K562 (cell line): Measurements from ENCODE around the gene CRABP2. TPM values are rescaled to one million over a fixed set of nuclear protein-coding genes. Genes with fewer than 3 reads are reported as not detected.

Experiments
- ATAC-seq: fragments of 200-7000 bp; cut with Tn5 transposase; 3 replicates; pipeline ENCODE4 v1.9.1; 2020; ENCODE audit warnings: moderate library complexity
- BruUV-seq: library from RNA; stranded (reverse); fragments of 400-500 nt; replicated peaks from 2 replicates; lab custom pipeline; 2021; lab: Mats Ljungman, UMichigan
- CTCF ChIA-PET: fragments of 300-600 bp; formaldehyde crosslinking; extraction: SDS; loops from one replicate; lab custom pipeline; 2021; ENCODE audit warnings: low intra/inter-chr PET ratio; lab: Yijun Ruan, JAX
- POLR2A ChIA-PET: fragments of 300-600, 350-650 bp; sonication (Branson Sonifier 250); formaldehyde crosslinking; extraction: SDS; loops from one replicate; lab custom pipeline; 2021; ENCODE audit warnings: antibody characterized with exemption, inconsistent platforms; lab: Yijun Ruan, JAX
- DNase-seq, 4 experiments: peaks; one replicate each; pipeline versions ENCODE4 v3.0.0 to v3.0.0-alpha.2; 2011 to 2018; ENCODE audit warnings: low spot score in 3 of 4, mixed read lengths in 3 of 4; ENCODE audit errors: extremely low read depth in 1 of 4
- FAIRE-seq: peaks from 2 replicates; lab custom pipeline; 2011; peaks lifted over from hg19 to GRCh38; lab: Jason Lieb, UNC
- H2AFZ ChIP-seq: 2 replicates; pipeline ENCODE4 v1.6.0; 2011; ENCODE audit warnings: low read depth, low read length, control low read depth, inconsistent platforms
- H3K27ac ChIP-seq: fragments of 200-600 bp; 3 replicates; pipeline ENCODE4 v1.8.0; 2011; ENCODE audit warnings: low read depth, mild to moderate bottlenecking, control low read depth, inconsistent platforms, low read length, moderate library complexity, mixed read lengths; ENCODE audit errors: extremely low read depth
- H3K27me3 ChIP-seq, 2 experiments: fragments of 300-600 bp in 1 of 2; 2 replicates in 1 of 2; 3 replicates in 1 of 2; pipeline versions ENCODE4 v1.6.0 to v1.8.0; 2011; ENCODE audit warnings: inconsistent platforms in 2 of 2, low read length in 2 of 2, mild to moderate bottlenecking in 1 of 2, mixed read lengths in 1 of 2, moderate library complexity in 1 of 2; ENCODE audit not compliant: control insufficient read depth in 2 of 2, insufficient read depth in 2 of 2
- H3K36me3 ChIP-seq: fragments of 300-600 bp; 3 replicates; pipeline ENCODE4 v1.8.0; 2011; ENCODE audit warnings: mild to moderate bottlenecking, low read length, inconsistent platforms; ENCODE audit not compliant: control insufficient read depth, insufficient read depth
- H3K4me1 ChIP-seq, 2 experiments: fragments of 200-600 bp in 1 of 2; replicated peaks in 1 of 2; 2 replicates in 1 of 2; 3 replicates in 1 of 2; pipeline versions ENCODE4 v1.5.1 to v1.8.0; 2011; ENCODE audit warnings: inconsistent platforms in 2 of 2, low read length in 2 of 2, mild to moderate bottlenecking in 1 of 2, mixed read lengths in 1 of 2, moderate library complexity in 1 of 2; ENCODE audit not compliant: control insufficient read depth in 2 of 2, insufficient read depth in 2 of 2
- H3K4me2 ChIP-seq: 2 replicates; pipeline ENCODE4 v1.6.1; 2011; ENCODE audit warnings: low read length, control low read depth, inconsistent platforms, mixed read lengths; ENCODE audit not compliant: insufficient read depth
- H3K4me3 ChIP-seq: fragments of 200-600 bp; sonication (generic), shearing (Covaris generic); 2 replicates; pipeline ENCODE4 v1.5.1; 2016; ENCODE audit warnings: control low read depth, inconsistent platforms
- H3K79me2 ChIP-seq: fragments of 200-600 bp; 3 replicates; pipeline ENCODE4 v1.8.0; 2011; ENCODE audit warnings: low read length, inconsistent platforms; ENCODE audit not compliant: control insufficient read depth, insufficient read depth
- H3K9ac ChIP-seq, 2 experiments: 2 replicates each; pipeline versions ENCODE4 v1.6.0 to v1.6.1; 2011; ENCODE audit warnings: low read depth in 2 of 2, low read length in 2 of 2, control low read depth in 1 of 2, inconsistent platforms in 1 of 2, mild to moderate bottlenecking in 1 of 2, mixed read lengths in 1 of 2; ENCODE audit not compliant: insufficient read depth in 1 of 2
- H3K9me1 ChIP-seq: one replicate; pipeline ENCODE4 v1.6.0; 2011; ENCODE audit warnings: inconsistent platforms, mild to moderate bottlenecking, low read length, moderate library complexity; ENCODE audit not compliant: control insufficient read depth, insufficient read depth
- H3K9me3 ChIP-seq: replicated peaks from 2 replicates; pipeline ENCODE4 v1.5.1; 2011; ENCODE audit warnings: low read depth, low read length, inconsistent platforms; ENCODE audit not compliant: control insufficient read depth, insufficient read depth
- H4K20me1 ChIP-seq: replicated peaks from 2 replicates; pipeline ENCODE4 v1.6.1; 2011; ENCODE audit warnings: low read length, inconsistent platforms, mixed read lengths; ENCODE audit not compliant: control insufficient read depth, insufficient read depth
- CTBP1 ChIP-seq: fragments of 450-650 bp; IDR thresholded peaks from 2 replicates; pipeline ENCODE4 v1.6.1; 2016; ENCODE audit warnings: borderline replicate concordance
- TARDBP ChIP-seq: fragments of 450-650 bp; IDR thresholded peaks from 2 replicates; pipeline ENCODE4 v1.6.1; 2016
- ZFP36 ChIP-seq: fragments of 150-350 bp; IDR thresholded peaks from 2 replicates; pipeline ENCODE4 v1.6.1; 2018; ENCODE audit warnings: low read length, low read depth; ENCODE audit not compliant: partially characterized antibody
- ZNF263 ChIP-seq: sonication (generic); formaldehyde crosslinking; IDR thresholded peaks from 2 replicates; pipeline ENCODE4 v1.8.0; 2022; ENCODE audit warnings: mild to moderate bottlenecking, missing genetic modification reagents, borderline replicate concordance
- WGBS: fragments of 100-300 bp; shearing (Covaris generic); methylation state at CpG from one replicate; pipeline ENCODE4 v1.1.6; 2016; ENCODE audit warnings: low coverage, mixed read lengths; ENCODE audit not compliant: insufficient coverage; ENCODE audit errors: missing lambda C conversion rate; 5-methylcytosine and 5-hydroxymethylcytosine counted together
- in situ Hi-C: fragments of 300-500 bp; cut with MboI; formaldehyde crosslinking; loops from 4 replicates; pipeline ENCODE4 v1.15.0; 2018; ENCODE audit warnings: inconsistent platforms, mixed read lengths
- intact Hi-C: fragments of 100-400 bp; cut with micrococcal nuclease; formaldehyde crosslinking; loops from 2 replicates; pipeline ENCODE4 v1.14.2; 2022
- polyA plus RNA-seq, 8 experiments: library from polyadenylated mRNA; depleted of rRNA in 4 of 8; stranded (reverse) in 5 of 8; unstranded in 3 of 8; fragments of >200 nt; fragmentation: Nextera tagmentation in 2 of 8; fragmentation: Illumina TruSeq in 1 of 8; extraction: Ambion mirVana in 2 of 8; extraction: Trizol in 1 of 8; gene quantifications; 2 replicates each; pipeline versions ENCODE4 v1.2.1 to v1.2.3, GENCODE V29; 2011 to 2014; ENCODE audit warnings: inconsistent platforms in 1 of 8, missing spikeins in 1 of 8
- total RNA-seq, 7 experiments: library from RNA; depleted of rRNA in 6 of 7; stranded (reverse); fragments of >200 nt in 6 of 7; fragmentation: Illumina TruSeq in 2 of 7; extraction: Trizol in 2 of 7; gene quantifications; 2 replicates each; pipeline versions ENCODE4 v1.2.1 to v1.2.3, GENCODE V29; 2011 to 2021; ENCODE audit warnings: low replicate concordance in 1 of 7

The CRABP2 gene
- total and polyA plus RNA-seq, 9 of the 15 experiments (the other 6 are each of a cell fraction or from before 2014, with no cell fraction given): 0.30 to 2.5 (median 0.82) TPM

GRCh38 chr1:156670359-156670758 lies 35.0 kb downstream of the CRABP2 start:
- TF ChIP-seq TARDBP: no peak
- peak; percentile 46 for TF ChIP-seq ZFP36
- H3K9me1 ChIP-seq: no peaks in the 10 kb centered on the region
- peaks cover 17 to 73% of the 10 kb centered on the region in 2 experiments; a peak in 4 of 5 replicates for H3K4me1 ChIP-seq
- H3K9me3 ChIP-seq: no peaks in the 10 kb centered on the region
- no peak overlapping the region for H3K4me3 ChIP-seq
- H2AFZ ChIP-seq: no peak overlapping the region
- DNase-seq (no peak), FAIRE-seq (no peak), ATAC-seq (no peak)
- POLR2A ChIA-PET: interaction anchor here (0.6 to 2.9 kb wide), 2 partner anchors 9 to 290 kb away, joined by 3 to 18 read pairs; no protein-coding TSS in a partner anchor
- peak overlapping the region in 1 of 2 experiments; percentile 87; a peak in 2 of 4 replicates for H3K9ac ChIP-seq
- BruUV-seq: no TSS peak
- H3K4me2 ChIP-seq: no peak overlapping the region
- no peaks in the 10 kb centered on the region for H4K20me1 ChIP-seq
- WGBS: 67% methylated on average over 6 of the region's 6 CpGs
- intact Hi-C loops: no loop called here
- in situ Hi-C loops: no loop called here
- CTCF ChIA-PET: no interaction called here
- H3K79me2 ChIP-seq: no peaks in the 10 kb centered on the region
- H3K27me3 ChIP-seq: no peaks in the 10 kb centered on the region
- H3K36me3 ChIP-seq: no peaks in the 10 kb centered on the region
- H3K27ac ChIP-seq: no peak overlapping the region

GRCh38 chr1:156669794-156670193 lies 35.6 kb downstream of the CRABP2 start:
- TF ChIP-seq ZNF263 (peak; percentile 90), CTBP1 (no peak)
- TF ChIP-seq, all 486 proteins: peak for 1
- CTCF ChIA-PET: no interaction called here
- Histone ChIP-seq H3K9me1 (no peaks in the 10 kb centered on the region), H3K79me2 (no peaks in the 10 kb centered on the region), H3K27me3 (no peaks in the 10 kb centered on the region), H3K4me3 (no peak overlapping the region), H3K36me3 (no peaks in the 10 kb centered on the region), H3K27ac (no peak overlapping the region), H3K4me1 (peaks cover 22 to 72% of the 10 kb centered on the region in 2 experiments), H4K20me1 (no peaks in the 10 kb centered on the region), H3K4me2 (no peak overlapping the region), H3K9me3 (no peaks in the 10 kb centered on the region), H3K9ac (peak overlapping the region in 1 of 2 experiments; percentile 87; a peak in 2 of 4 replicates), H2AFZ (no peak overlapping the region)
- no peak for ATAC-seq
- in situ Hi-C loops (no loop called here), intact Hi-C loops (no loop called here)
- no TSS peak for BruUV-seq
- POLR2A ChIA-PET: interaction anchor here (2.9 kb wide), 1 partner anchor 8 kb away, joined by 18 read pairs; no protein-coding TSS in a partner anchor
- WGBS: 30% methylated on average over 3 of the region's 5 CpGs
- FAIRE-seq: no peak
- DNase-seq: no peak
